Hematopoietic multipotent progenitor cell treated with erythropoietin and hydrocortisone succinate and interleukin-3 and kit ligand, for 6 days (in vitro differentiated cells): ENCODE measurements around the gene SPINK4.

ENCODE experiments used
- DNase-seq: peaks from one replicate; pipeline ENCODE4 v3.0.0-alpha.2; 2015

The SPINK4 gene

GRCh38 chr9:33294670-33295432 is 54.9 kb downstream of the SPINK4 start:
- no peak for DNase-seq

- no peak for DNase-seq
Observed at GRCh38 chr9:33295571-33295970, 55.6 kb downstream of the SPINK4 start.

GRCh38 chr9:33297432-33297831 is 57.5 kb downstream of the SPINK4 start:
- peak; percentile 83 for DNase-seq
